RPMI7951 (cell line): ENCODE data around the gene EFCAB6. TPM values are rescaled to one million over a fixed set of nuclear protein-coding genes. Genes with fewer than 3 reads are reported as not detected.
A peak's percentile ranks its signal among the peaks of the same experiment; 100 is the strongest.

Experiments used
- DNase-seq: peaks from one replicate; pipeline ENCODE4 v3.0.0-alpha.2; 2012; ENCODE audit warnings: low read depth
- total RNA-seq: library from RNA; depleted of rRNA; stranded (reverse); fragments of >200 nt; shearing (Covaris generic); gene quantifications from 2 replicates; pipeline ENCODE4 v1.2.3, GENCODE V29; 2014

The EFCAB6 gene
- total RNA-seq, 1 experiment from 2014 or later = 0.48 TPM

DNA sequence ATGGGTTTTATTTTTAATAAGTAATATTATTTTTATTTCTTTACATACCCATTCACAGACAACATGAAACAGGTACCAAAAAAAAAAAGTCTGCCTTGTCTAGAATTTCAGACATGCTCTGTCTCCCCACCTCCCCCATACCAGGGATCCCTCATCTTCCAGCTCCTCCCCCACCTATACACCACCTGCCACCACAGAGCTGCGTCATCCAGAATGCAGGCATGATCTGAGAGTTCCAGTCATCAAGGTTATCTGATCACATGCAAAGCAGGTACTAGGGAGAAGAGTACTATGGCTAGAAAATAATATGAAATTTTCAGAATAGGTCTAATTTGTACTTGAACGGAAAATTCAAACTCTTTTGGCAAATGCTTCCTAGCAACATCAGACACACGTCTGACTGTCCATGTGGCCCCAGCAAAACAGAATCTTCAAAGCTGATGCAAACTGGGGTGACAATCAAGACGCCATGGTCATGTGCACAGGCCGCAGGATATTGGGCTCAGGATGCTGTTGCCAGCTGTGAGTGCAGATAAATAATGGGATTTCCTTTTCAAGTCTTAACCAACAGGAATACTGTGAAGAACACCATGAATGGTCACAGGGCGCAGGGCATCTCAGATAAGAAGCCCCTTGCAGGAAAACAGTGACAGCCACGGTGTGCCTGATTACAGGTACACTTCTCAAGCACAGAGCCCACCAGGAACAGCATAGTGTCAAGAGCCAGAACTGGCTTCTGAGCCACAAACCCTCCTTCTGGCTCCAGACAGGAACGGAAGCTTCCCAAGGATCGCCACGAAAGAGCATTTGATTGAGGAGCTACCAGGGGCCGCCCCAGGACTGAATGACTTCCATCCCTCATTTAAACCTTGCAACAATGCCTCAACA lies 169.5 kb downstream of the EFCAB6 start:
- no peak for DNase-seq

DNA sequence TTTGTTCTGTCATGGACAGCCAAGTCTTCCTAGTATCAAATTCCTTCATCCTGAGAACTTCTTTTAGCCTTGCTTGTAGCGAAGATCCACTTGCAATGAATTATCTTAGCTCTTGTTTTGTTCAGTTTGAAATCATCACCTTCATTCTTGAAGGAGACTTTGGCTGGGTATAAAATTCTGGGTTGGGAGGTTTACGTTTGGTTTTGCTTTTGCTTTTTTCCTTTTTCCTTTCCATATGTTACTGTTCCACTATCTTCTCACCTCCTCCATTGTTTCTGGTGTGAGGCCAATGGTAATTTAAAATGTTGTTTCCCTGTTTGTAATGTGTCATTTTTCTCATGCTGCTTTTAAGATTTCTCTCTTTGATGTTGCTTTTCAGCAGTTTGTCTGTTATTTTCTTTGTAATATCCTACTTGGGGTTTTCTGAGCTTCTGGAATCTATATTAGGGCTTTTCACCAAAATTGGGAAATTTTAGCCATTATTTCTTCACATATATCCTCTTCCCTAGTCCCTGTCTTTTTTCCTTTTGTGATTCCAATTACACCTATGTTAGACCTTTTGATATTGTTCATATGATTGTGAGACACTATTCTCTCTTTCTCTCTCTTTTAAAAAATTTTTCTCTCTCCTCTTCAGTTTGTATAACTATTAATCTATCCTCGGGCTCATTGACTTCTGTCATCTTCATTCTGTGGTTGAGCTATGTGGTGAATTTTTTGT lies 172.7 kb downstream of the EFCAB6 start:
- no peak for DNase-seq

DNA sequence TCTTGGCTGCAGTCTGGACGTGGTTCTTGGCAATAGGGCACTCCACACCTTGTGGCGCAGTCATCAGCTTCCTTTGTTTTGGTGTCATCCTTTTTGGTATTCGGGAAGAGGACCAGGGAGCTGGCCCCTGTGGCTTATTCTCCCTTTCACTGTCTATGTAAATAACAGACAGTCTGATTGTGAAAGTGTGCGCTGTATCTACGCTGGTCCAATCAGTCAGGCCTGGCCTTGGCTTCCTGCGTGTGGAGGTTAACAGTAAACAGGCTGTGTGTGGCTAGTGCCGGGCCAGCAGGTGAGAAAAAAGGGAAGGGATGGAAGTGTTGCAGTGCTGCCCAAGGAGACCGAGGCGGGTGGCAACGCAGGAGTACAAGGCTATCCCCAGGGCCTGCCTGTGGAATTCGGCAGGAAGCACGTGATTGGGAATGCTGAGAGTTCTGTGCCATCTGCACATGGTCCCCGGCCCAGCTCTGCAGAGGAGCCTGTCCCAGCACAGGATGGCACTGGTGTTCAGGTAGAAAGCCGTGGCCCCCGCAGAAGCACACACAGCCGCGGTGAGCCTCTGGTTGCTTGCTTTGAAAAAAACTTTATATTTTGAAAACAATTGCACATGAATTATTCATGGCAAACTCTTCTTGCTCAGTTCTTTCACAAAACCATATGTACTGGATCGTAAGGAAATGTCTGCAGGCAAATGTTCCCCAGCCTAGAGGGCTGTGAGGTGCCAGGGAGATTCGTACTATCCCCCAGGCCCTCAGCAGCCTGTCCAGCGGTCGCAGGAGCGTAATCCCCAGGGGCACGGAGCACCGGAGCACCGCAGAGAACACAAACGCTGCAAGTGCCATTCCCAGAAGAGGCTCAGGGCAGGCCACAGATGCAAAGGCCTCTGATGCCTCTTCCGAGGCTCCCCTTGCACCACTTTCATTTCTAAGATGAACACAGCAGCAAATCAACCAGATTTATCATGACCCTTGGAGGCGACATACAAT lies 174.5 kb downstream of the EFCAB6 start:
- DNase-seq = no peak

DNA sequence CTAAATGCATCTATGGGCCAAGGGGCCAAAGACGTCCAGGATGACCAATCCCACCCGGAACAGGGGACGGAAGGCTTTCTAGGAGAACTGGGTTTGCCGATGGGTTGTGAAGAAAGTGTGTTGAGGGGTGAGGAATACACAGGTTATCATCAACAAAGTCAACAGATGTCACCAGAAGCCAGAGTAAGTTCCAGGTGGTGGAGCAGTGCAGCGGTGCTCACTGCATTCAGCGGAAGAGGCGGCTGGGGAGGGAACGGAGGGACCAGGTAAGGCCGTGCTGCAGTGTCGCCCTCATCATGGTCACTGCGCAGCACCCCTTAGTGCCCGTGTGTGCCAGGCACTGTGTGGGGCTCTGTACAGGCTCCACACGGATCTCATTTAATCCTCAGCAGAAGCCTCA lies 176.0 kb downstream of the EFCAB6 start:
- DNase-seq = no peak

DNA sequence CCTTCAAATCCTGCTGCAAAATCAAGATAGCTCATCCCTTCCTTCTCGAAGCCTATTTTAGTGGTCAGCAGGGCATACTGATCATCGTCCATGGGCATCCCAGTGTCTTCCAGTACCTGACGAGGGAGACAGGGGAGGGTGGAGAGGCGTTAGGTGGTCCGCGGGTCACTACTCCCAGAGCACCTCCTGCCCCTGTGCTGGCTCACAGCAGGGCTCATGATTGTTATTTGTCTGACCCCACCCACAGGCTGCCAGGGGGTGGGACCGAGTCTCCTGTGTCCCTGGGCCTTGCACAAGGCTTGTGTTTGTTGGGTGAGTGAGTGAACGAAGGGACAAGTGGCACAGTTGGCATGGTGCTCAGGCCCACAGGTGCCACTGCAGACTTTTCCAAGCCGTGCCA lies 177.0 kb downstream of the EFCAB6 start:
- no peak for DNase-seq

DNA sequence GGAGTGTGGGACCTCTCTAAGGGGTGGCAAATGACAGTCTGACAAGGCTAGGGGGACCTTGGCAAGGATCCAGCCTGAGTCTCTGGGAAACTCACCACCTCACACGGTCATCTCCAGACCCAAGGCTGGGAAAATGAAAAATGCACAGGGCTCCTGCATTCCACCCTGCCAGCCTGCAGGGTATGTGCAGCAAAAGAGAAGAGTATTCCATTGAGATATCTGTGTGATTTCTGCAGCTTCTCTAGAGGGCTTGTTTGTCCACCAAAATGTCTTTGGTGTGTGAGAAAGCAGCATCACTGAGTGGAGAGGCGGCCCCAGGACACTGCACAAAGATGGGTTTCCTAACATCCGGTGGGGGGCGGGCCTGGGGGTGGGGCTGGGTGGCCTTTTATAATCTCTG lies 177.8 kb downstream of the EFCAB6 start:
- no peak for DNase-seq

DNA sequence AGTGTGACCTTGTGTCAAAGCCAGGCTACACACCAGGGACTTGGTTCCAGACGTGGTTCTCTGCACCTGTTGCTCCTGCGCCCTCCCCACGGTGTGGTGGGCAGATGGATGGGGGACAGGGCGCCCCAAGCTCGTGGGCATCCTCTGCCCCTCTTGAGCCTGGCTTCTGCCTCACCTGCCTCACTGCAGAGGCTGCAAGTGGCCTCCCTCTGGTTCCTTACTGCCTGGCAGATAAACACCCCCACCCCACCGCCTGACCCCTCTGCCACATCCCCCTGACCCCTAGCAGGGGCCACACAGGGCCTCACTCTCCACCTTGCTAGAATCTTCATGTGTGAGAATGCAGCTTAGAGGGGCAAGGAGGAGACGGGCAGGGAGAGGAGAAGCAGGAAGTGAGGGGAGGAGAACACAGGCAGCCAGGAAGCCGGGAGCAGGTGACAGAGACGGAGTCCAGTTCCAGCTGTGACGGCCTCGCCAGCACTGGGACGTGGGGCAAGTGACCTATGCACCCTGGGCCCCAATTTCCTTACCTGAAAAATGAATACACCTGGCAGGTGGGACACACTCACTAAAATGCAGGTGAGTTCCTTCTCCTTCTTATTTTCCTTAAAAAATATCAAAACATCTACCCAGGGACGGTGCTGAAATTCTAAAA lies 178.3 kb downstream of the EFCAB6 start:
- no peak for DNase-seq

DNA sequence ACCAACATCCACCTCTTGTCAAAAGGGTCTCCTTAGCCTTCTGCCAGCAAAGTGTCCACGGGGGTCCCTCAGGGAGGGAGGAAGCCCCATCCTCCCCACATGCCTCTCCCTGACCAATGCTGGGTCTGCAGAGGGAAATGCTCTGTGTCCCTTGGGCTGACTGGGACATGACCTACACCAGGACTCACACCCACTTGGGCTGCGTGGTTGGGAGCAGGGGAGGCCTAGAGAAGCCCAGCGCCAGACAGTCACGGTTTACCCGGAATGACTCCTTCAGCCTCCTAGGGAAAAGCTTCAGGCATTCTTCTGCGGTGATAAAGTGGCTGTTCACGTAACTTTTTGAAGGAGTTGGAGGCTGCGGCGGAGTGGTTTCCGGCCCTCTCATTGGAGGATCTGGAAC lies 180.3 kb downstream of the EFCAB6 start:
- DNase-seq = no peak

DNA sequence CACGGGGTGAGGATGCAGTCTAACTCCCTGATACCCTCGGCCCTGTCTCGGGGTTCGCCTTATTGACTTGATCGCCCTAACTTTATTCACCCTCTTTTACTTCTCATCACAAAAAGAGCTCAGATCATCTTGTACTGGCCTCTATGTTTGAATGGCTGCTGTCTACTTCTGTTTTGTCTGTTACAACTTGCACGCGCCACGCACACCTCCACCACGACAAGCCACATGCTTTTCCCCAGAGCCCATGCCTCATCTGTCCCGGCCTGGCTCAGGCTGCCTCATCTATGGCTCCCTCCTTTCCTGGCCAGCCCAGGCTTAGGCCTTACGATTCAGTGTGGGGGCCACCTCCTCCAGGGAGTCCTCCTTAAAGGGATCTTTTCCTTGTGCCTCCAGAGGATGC lies 180.9 kb downstream of the EFCAB6 start:
- no peak for DNase-seq

DNA sequence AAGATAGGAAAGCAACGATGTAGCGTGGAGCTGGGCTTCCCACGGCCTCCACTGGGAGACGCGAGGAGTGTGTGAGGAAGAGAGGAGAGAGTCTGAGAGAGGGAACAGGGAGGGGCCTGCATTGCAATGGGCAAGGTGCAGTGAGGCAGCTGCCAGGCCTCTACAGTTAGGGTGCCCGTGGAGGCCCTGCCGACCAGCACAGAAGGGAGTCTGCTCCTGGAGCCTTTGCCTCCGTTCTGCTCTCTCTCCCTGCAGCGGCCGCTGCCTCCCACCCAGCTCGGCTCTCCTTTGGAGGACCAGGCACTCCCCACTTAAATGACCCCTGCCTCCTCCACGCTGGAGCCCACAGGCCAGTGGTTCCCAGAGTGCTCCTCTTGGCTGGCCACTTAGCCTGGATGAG lies 181.7 kb downstream of the EFCAB6 start:
- DNase-seq = no peak

DNA sequence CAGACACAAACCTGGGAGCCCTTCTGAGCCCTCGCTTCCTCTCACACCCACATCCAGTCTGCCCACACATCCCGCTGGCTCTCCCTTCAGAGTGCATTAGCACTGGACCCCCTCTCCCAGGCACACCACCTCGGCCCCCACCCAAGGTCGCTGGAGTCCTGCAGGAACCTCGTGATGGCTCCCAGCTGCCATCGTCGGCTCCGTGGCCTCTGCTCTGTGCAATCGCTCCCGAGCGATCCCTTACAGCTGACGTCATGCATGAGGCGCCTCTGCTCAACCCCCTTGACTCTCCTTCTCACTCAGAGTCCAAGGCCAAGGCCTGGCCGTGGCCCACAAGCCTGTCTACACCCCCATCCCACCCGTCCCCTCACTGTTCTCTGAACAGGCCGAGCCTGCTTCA lies 183.9 kb downstream of the EFCAB6 start:
- no peak for DNase-seq

DNA sequence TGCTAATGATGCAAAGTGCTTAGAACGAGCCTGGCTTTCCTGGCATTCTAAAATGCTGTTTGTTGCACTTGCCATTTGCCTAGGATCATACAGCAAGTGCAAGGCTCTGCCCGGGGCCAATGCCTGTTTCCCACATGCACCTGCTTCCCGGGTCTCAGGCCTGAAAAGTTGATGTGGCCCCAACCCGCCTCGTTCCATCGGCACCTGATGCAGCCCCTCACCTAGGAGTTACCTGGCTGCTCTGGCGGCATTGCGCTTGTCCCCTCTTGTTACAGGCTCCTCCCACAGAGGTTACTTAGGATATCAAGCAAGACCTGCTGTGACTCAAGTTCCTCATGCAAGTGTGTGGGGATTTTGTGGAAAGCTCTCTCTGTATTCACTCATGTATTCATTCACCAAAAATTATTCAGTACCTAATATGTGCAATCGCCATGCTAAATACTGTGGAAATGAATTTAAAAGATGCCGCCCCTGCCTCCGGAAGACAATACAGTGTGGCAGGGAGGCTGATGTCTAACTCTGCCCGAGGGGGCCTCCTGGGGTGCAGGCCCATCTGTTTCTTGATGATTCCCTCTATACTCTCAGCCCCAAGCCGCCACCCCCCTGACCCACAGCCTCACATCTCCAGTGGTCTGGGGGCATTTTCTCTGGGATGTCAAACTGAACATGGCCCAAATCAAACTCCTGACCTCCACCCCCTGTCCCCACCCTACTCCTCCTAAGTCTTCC lies 184.5 kb downstream of the EFCAB6 start:
- no peak for DNase-seq

DNA sequence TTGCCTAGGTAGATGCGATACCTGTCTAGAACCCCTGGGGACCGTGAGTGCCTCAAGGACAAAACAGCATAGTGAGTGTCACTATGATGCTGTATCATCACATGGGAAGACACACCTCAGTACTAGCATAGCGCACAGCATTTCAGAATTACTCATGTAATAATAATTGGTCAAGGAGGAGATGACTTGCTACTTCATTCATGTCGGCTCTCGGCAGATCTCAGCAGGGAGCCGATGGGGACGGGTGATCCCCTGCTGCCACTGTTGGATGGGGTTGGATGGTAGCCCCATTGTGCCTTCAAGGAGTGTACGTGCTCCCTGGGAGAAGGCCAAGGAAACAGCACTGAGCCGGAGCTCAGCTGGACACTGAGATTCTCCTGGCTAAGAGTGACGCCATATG lies 186.9 kb downstream of the EFCAB6 start:
- DNase-seq = peak; percentile 34

DNA sequence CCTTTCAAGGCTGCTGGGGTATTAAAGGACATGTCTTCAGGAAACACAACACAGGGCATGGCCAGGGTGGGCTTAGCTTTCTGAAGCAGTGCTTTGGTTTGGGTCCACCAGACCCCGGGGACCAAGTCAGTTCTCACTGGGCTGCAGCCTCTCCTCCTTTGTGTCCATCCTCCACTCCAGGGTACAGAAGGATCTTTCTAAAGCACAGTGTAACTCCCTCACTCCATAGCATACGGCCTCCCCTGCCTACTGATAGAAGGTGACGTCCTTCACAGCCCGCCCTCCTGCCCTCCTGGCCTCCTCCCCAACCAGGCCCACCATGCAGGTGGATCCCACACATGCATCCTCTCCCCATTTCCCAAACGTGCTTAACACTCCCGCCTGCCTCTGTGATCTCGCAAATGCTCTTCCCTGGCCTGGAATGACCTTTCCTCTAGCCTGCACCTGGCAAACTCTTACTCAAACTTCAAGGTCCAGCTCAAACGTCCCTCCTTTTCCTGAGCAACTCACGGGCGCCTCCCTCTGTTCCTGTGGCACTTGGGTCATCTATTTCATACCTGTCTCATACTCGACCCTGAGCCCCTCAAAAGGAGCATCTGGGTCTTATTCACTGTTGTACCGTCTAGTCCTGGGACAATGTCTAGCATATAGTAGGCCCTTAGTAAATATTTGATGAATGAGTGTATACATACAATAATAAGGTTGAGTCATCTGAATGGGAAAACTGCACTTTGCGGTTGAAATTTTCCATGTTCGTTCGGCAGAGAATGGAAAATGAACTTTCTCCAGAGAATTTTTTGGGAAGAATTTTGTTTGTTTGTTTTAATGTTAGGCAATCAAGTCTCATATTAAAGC lies 187.7 kb downstream of the EFCAB6 start:
- DNase-seq = peak; percentile 57

DNA sequence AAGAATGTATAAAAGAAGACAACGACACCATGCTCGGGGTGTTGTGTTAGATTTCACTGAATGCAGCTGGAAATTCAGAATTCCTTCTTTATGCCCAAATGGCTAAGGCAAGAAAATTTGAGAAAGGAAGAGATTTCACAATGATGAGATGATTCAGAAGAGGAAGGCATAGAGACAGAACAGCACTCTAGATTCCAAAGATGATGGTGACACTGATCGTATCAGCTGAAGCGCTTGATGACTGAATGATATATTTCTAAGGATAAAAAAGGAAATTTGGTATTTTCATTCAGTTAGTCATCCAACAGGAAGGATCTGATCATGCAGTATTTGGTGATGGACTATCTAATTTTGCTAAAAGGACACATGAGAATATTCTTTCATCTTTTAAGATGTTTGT lies 189.2 kb downstream of the EFCAB6 start:
- DNase-seq = peak; percentile 53

DNA sequence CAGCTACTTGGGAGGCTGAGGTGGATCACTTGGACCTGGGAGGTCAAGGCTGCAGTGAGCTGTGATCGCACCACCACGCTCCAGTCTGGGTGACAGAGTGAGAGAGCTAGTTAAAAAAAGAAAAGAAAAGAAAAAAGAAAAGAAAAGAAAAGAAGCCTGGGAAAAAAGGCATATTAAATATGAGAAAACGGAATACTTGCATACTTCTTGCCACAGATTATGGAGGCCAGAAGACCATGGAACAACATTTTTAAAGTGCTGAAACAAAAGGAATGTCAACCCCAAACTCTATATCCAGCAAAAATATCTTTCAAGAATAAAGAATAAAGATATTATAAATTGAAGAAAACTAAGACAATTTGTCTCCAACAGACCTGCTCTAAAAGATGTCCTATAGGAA lies 191.9 kb downstream of the EFCAB6 start:
- DNase-seq = no peak

DNA sequence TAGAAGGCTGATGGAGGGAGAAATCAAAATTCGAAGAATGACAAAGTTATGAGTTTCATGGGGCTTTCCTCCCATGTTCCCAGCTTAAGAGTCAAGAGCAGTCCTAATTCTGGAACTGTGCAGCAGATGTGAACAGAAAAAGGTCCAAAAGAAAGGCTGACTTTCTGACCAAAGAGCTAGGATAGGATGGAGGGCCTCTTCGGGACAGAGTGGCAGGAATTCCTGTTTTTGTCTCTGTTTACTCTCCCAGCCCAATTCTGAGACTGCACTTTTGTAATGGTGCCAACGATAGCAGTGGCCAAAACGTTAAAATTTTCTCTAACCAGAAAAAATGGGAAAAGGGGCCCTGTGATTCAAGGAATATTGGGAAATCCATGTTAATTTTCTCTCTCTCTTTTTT lies 193.6 kb downstream of the EFCAB6 start:
- no peak for DNase-seq

DNA sequence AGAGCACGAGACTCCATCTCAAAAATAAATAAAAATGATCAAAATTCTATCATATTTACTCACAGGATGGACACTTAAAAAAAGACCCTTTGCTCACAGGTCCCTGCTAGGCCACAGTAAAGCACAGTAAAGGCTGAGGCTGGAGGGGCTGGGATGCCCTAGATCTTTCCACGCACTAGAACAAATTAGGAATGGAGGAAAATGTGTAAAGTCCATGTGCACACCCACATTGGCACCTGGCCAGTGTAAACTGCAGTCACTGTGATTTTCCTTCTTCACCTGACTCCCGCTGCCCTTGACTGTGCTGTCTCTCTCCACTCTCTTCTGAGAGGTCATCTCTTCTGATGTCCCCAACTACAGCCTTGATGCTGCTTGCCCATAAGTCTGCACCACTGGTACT lies 195.5 kb downstream of the EFCAB6 start:
- DNase-seq = no peak

DNA sequence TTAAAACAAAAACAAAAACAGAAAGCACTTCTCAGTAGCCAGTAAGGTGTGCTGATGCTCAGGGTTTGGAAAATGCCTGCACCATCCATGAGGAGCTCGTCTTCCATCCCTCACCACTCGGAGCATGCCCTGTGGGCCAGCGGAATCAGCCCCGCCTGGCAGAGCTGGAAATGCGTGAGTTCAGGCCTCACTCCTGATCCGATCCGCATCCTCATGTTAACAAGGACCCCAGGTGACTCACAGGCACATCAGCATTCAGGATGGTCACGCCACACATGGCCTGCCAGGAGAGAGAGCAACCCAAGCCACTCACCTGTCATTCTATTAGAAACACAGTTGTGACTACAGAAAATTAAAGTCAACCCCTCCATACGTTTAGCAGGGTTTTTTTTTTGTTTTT lies 211.8 kb downstream of the EFCAB6 start:
- DNase-seq = no peak

DNA sequence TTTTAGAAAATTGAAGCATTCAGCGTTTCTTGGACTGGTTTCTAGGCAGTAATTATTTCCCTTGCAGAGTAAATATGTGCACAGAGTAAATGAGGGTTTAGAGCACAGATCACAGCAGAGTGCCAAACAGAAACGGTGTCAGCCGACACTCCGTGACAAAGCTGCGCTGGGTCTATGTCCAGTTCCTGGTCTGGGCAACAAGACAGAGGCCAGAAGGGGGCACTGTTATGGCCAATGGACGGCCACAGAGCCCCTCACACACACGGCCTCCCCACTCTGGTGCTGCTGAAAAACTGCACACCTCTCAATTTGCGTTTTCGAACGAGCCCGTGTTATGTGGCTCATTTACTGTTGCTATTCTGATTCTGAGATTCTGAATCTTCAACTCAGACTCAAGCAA lies 219.6 kb downstream of the EFCAB6 start:
- DNase-seq = no peak
